Measurements from ENCODE around the gene SEC23IP.
A peak's percentile ranks its signal among the peaks of the same experiment; 100 is the strongest.
"Not testable (repeated sequence)": the region's sequence is repeated elsewhere in the genome, so short reads cannot be mapped to it uniquely, and the experiment has no call there.

The SEC23IP gene

GRCh38 chr10:119889201-119889600 is 3.3 kb upstream of the SEC23IP start:
- not testable (repeated sequence) for DNase-seq (ENCODE audit: low read depth); H3K4me3 ChIP-seq (ENCODE audit: low read depth, low read length)

DNA sequence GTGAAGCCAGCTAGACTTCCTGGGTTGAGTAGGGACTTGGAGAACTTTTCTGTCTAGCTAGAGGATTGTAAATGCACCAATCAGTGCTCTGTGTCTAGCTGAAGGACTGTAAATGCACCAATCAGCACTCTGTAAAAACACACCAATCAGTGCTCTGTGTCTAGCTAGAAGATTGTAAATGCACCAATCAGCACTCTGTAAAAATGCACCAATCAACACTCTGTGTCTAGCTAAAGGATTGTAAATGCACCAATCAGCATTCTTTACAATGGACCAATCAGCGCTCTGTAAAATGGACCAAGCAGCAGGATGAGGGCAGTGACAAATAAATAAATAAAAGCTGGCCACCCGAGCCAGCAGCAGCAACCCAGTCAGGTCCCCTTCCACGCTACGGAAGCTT is 2.2 kb upstream of the SEC23IP start:
- not testable (repeated sequence) for DNase-seq (ENCODE audit: low read depth); H3K4me3 ChIP-seq (ENCODE audit: low read depth, low read length)

DNA sequence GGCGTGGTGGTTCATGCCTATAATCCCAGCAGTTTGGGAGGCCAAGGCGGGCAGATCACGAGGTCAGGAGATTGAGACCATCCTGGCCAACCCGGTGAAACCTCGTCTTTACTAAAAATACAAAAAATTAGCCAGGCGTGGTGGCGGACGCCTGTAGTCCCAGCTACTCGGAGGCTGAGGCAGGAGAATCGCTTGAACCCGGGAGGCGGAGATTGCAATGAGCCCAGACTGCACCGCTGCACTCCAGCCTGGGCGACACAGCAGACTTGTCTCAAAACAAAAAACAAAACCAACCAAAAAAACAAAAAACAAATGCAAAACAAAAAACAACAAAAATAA is 712 bp upstream of the SEC23IP start:
- DNase-seq (ENCODE audit: low read depth), result not testable (repeated sequence)
- peak overlapping the region; percentile 89 for H3K4me3 ChIP-seq (ENCODE audit: low read depth, low read length)

- DNase-seq (ENCODE audit: low read depth), result no peak
- no peak for TF ChIP-seq CTCF (IDR thresholded peaks at IDR 0.05; ENCODE audit: control insufficient read depth, extremely low read depth, insufficient read depth)
- H3K4me3 ChIP-seq (ENCODE audit: low read depth, low read length), result peak overlapping the region; percentile 89
Observed at GRCh38 chr10:119893074-119893473, 544 bp downstream of the SEC23IP start.

GRCh38 chr10:119893845-119894427 is 1.4 kb downstream of the SEC23IP start:
- TF ChIP-seq CTCF (IDR thresholded peaks at IDR 0.05; ENCODE audit: control insufficient read depth, extremely low read depth, insufficient read depth), result no peak
- H3K4me3 ChIP-seq (ENCODE audit: low read depth, low read length), result peak overlapping the region; percentile 89
- peak; percentile 75 for DNase-seq (ENCODE audit: low read depth)

GRCh38 chr10:119896061-119896655 is 3.6 kb downstream of the SEC23IP start:
- H3K4me3 ChIP-seq (ENCODE audit: low read depth, low read length), result peak overlapping the region; percentile 19
- DNase-seq (ENCODE audit: low read depth), result peak; percentile 80
- no peak for TF ChIP-seq CTCF (IDR thresholded peaks at IDR 0.05; ENCODE audit: control insufficient read depth, extremely low read depth, insufficient read depth)

- no peak for TF ChIP-seq CTCF (IDR thresholded peaks at IDR 0.05; ENCODE audit: control insufficient read depth, extremely low read depth, insufficient read depth)
- DNase-seq (ENCODE audit: low read depth), result peak; percentile 65
- H3K4me3 ChIP-seq (ENCODE audit: low read depth, low read length), result peak overlapping the region; percentile 19; the same call in 1 of the 2 replicates
Observed at GRCh38 chr10:119896937-119897770, 4.6 kb downstream of the SEC23IP start.

DNA sequence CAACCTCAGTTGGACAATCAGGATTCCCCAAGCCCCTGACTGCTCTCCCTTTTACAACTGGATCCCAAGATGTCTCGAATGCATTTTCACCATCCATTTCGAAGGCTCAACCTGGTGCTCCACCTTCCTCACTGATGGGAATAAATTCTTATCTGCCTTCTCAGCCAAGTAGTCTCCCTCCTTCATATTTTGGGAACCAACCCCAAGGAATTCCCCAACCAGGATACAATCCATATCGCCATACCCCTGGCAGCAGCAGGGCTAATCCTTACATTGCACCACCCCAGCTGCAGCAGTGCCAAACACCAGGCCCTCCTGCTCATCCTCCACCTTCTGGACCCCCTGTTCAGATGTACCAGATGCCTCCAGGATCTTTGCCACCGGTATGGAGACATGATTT is 6.0 kb downstream of the SEC23IP start:
- no peak overlapping the region for H3K4me3 ChIP-seq (ENCODE audit: low read depth, low read length)
- DNase-seq (ENCODE audit: low read depth), result no peak
- no peak for TF ChIP-seq CTCF (IDR thresholded peaks at IDR 0.05; ENCODE audit: control insufficient read depth, extremely low read depth, insufficient read depth)
